Measurements from ENCODE around the gene ADM5.

The ADM5 gene

GRCh38 chr19:49658566-49659442 is 30.6 kb upstream of the ADM5 start:
- DNase-seq = no peak

DNA sequence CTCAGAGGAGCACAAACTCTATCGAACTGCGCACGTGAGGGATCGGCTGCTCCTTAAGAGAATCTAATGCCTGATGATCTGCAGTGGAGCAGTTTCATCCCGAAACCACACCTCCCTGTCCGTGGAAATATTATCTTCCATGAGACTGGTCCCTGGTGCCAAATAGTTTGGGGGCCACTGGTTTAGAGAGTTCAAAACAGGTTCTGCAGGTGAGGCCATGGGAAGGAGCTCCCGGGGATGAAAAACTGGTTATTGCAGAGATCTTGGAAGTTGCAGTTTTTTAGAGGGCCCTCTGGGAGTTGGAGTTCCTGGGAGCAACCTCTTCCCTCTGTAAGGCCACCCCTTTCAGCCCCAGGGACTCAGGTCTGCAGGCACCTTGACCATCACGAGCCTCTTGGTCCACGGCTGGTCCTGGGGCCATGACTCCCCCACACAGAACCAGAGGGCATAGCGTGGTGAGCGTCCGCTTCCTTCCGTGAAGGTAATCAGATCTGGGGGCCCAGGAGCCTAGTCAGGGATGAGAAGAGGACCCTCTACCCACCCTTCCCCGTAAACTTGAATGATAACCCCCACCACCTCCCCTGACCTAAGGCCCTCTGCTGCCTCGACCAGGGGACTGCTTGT is 28.9 kb upstream of the ADM5 start:
- no peak for DNase-seq

GRCh38 chr19:49662011-49662410 is 27.4 kb upstream of the ADM5 start:
- no peak for DNase-seq

- no peak for DNase-seq
These were observed 26.2 kb upstream of the ADM5 start for GRCh38 chr19:49663224-49663623.

DNA sequence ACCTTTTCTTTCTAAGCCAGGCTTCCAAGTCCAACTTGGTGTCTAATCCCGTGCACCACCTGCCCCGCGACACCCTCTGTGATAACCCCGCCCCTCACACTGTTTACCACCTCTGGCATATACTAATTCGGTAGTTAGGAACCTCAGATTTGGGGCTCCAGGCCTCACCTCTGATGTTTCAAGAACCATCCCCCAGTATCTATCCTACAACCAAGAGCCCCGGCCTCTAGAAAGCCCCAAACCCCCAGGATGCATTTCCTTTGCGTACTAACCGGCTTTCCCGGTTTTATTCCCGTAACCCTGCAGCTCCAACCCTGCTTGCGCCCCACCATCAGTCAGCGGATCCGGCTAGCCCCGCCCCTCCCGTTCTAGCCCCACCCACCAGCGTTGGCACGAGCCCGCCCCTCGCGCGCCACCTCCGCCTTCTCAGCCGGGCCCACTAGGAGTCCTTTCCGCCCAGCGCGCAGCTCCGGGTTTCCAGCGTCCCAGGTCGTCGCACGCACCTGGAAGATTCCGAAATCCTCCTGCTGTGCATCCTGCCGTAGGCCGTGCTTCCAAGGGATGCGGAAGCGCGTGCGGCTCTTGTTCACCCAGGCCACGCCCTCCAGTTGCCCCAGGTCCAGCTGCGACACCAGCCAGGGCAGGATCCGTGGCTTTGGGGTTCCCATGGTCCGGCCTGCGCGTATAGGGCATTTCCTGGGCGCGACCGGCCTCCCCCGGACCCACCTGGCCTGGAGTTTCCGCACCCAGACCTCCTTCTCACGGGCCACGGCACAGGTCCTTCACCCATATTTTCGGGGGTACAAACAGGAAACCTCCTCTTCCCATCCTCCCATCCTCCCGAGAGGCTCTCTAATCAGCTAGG is 25.0 kb upstream of the ADM5 start:
- peak; percentile 95 to 96 for DNase-seq

DNA sequence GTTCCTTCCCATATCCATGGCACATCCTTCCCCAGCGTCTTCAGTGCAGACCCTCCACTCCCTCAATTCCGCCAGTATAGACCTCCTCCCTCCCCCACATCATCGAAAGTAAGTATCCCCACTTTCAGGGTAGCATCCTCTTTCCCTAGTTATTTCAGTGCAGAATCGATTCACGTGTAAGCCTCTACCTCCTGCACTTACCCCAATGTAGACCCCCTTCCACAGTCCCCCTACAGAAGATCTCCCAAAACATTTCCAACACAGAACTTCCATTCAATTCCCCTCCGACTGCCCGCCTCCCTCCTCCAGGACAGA is 24.4 kb upstream of the ADM5 start:
- no peak for DNase-seq

DNA sequence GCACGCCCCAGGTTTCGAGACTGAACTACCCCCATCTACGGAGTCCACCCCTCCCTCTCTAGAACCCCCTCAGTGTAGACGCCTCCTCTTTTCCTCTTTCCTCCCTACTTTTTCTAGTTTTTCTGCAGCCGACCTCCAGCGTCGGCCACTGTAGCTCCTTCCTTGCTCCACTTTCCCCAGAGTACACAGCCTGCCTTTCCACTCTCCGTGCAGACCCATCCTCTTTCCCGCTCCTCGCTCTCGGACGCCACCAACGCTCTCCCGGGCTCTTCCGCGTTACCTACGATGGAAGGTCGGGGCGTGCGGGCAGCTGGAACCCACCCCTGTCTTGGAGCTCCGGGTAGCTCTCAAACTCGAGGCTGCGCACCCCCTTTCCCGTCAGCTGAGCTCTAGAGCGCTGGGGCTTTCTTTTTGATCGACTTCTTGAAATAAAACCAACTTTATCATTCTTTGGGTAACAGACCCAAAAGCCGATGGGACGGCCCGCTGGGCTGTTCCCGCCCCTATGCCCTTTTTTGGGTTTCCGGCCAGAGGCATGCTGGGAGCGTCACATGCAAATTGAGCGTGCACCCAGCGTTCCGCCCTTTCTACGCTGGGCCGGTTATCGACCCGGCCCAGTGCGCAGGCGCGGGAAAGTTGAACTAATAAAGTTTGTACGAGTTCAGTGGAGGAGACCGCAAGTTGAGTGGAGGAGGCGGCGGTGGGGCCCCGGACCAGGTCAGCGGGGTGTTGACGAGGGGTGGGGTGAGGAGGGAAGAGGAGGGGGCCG is 23.9 kb upstream of the ADM5 start, which contains the start of the genes BCL2L12 and IRF3:
Gene BCL2L12 (plus strand): TSS at position 583 of the 769 bp plus-strand sequence. CDS start 760 bp downstream, outside the sequence.
Gene IRF3 (minus strand): TSS at position 507 of the 769 bp plus-strand sequence. CDS start 1,019 bp downstream, outside the sequence.
- peak; percentile 99 for DNase-seq

DNA sequence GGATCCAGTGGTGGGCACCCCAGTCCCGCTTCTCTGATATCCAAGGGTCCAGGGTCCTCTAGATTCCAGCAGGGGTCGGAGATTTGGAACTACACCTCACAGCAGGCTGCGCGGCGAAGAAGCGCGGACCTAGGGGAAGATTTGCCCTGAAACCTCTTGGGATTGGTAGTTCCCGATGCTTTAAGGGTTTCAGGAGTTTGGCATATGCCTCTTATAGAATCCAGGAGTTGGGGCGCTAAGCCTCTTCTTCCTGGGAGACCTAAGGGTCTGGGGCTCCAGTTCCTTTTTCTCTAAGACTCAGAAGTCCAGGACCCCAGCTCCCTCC is 23.3 kb upstream of the ADM5 start:
- no peak for DNase-seq

DNA sequence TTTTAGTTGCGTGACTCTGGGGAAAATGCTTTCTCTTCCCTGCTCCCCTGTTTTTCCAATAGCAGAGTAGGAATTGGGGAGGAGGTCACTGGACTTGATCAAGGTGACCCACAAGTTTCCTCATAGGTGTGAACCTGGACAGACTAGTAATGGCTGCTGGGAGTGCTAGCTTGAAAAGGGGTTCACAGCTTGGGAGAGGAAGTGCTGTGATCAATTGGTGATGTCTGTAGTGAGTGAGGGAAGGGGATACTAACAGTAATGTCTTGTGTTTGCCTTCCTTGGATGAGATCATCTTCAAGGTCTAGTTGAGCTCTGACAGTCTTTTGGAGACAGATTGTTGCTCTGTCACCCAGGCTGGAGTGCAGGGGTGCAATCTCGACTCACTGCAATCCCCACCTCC is 21.9 kb upstream of the ADM5 start:
- no peak for DNase-seq

DNA sequence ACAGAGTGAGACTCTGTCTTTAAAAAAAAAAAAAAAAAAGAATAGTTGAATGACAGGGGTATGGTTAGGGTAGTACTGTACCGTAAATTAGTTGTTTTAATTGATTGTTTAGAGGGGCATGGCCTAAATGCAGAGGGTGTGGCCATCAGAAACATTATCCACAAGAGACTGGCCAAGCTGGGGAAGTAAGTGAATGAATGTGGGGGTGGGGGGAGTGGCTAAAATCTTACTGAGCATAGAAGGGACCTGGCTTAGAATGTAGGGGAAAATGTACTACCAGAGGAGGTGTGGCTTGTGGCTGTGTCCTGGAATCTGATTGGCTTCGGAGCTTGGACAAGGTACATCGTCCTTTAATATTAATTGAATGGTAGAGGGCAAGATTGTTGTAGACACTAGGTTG is 19.9 kb upstream of the ADM5 start:
- no peak for DNase-seq

- peak; percentile 86 to 87 for DNase-seq
These were observed 17.1 kb upstream of the ADM5 start for GRCh38 chr19:49672131-49672919.

GRCh38 chr19:49676136-49676783 is 13.1 kb upstream of the ADM5 start:
- DNase-seq = no peak

DNA sequence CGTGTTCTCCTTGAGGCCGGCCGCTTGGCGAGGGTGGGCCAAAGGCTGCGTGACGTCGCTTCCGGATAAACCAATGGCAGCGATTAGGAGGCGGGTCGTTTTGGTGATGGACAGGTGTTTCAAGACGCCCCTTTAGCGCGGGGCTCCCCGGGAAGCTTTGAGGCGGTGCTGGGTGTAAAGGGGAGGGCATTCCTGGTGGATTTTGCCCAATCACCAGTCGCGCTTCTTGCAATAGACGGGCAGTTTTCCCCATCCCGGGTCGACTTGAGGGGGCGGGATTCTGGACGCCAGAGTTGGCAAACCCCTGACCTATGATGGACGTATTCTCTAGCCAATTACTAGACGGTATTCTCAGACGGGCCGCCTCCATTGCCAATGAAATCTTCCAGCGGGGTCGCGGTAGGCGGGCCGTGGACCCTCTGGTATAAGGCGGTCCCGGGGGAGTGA is 12.6 kb upstream of the ADM5 start:
- DNase-seq = peak; percentile 99 to 100

DNA sequence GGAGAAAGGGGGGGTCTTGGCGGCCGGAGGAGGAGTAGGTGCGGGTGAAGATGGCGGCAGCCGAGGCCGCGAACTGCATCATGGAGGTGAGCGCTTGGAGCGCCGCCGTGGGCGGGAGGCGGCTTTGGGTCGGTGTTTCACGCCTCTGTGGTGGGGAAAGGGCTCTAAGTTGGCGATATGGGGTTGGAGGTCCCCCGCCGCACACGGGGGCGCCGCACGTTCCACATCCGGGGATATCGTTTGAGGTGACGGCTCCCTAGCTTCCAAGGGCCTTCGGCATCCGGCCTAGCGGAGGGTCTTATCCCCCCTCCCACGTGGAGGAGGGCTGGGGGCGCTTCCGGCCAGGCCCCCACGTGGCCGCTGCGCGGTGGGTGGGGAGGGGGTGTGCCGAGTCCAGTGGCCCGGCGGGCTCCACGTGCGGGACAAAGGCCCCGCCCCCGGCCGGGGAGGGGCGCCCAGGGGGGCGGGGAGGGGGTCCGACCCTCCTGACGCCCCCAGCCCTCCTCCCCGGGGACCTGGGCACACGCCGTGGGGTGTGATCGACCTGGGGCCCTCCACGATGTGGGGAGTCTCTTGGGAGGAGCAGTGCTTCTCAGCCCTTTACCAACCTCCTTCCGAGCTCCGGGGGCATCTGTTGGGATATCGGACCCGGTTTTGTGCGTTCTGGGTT is 12.0 kb upstream of the ADM5 start, which contains the start of gene PRMT1:
Gene PRMT1 (plus strand): TSS at position 41 of the 670 bp plus-strand sequence. CDS start 10 bp downstream, at position 51.
- DNase-seq = peak in 1 of 2 experiments; percentile 74

DNA sequence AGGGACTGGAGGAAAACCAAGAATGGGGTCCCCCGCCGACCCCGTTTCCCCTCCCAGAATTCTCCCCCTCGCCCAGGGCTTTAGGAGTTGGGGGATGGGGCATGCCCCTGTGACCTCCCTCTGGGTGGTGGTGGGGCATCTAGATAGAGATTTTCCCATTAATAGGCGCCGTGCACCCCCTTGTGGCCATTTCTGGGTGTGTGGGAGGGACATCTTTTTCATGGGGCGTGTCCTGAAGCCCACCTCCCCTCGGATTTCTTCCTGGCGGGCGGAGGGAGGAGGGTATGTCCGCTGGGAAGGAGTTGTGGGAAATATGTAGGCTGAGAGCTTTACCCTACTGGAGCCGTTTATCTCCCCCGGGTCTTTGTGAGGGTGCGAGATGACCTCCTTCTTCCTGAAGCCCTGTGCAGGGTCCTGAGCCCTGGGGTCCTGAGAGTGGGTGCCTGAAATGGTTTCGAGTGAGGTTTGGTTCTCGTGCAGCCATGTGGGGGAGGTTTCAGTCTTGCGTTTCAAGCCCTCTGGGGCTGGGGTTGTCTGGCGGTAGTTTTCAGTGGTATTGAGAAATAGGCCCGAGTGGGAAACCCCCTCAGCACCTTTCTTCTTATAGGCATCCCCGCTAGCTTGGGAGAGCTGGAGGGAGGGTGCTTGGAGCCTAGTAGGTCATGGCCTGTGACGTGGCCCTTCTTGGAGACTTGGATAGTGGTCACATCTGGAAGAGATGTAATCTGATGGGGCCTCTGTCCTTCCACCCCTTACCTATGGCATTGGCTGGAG is 11.3 kb upstream of the ADM5 start:
- peak; percentile 89 for DNase-seq

- DNase-seq = no peak
These were observed 10.2 kb upstream of the ADM5 start for GRCh38 chr19:49678985-49679770.

- no peak for DNase-seq
These were observed 9.5 kb upstream of the ADM5 start for GRCh38 chr19:49679771-49680413.

Measured in activated T-cell treated with anti-CD3 and anti-CD28 coated beads, Interleukin-2, amount 50 U/mL, for 48 hours (primary cell).